SK-N-SH (cell line): ENCODE results near the gene VAMP8. TPM values are rescaled to one million over a fixed set of nuclear protein-coding genes. Genes with fewer than 3 reads are reported as not detected.

Source experiments
- CTCF ChIA-PET: fragments of 300-600, 350-600 bp; formaldehyde crosslinking; extraction: SDS; loops from one replicate; lab custom pipeline; 2021; lab: Yijun Ruan, JAX
- POLR2A ChIA-PET: fragments of 350-600 bp; sonication (Branson Sonifier 250); formaldehyde crosslinking; extraction: SDS; loops from one replicate; lab custom pipeline; 2020; ENCODE audit warnings: antibody characterized with exemption, inconsistent platforms; lab: Yijun Ruan, JAX
- DNase-seq: peaks from one replicate; pipeline ENCODE4 v3.0.0; 2012
- H2AFZ ChIP-seq: fragments of 200-600 bp; sonication (generic); 2 replicates; pipeline ENCODE4 v1.8.1; 2016; ENCODE audit warnings: antibody characterized with exemption, mild to moderate bottlenecking, low read depth
- H3F3A ChIP-seq: fragments of 200-600 bp; sonication (generic); replicated peaks from 2 replicates; pipeline ENCODE3; 2016; ENCODE audit warnings: antibody characterized with exemption, mild to moderate bottlenecking; ENCODE audit not compliant: insufficient read depth
- H3K27ac ChIP-seq, 2 experiments: fragments of 200-500 bp in 1 of 2; fragments of 200-600 bp in 1 of 2; sonication (Bioruptor generic) in 1 of 2; sonication (generic), shearing (Covaris generic) in 1 of 2; 2 replicates each; pipeline versions ENCODE4 v1.5.1 to v1.6.1; 2014 to 2016; ENCODE audit warnings: low read depth in 2 of 2, inconsistent platforms in 1 of 2, low read length in 1 of 2, mild to moderate bottlenecking in 1 of 2, mixed read lengths in 1 of 2
- H3K27me3 ChIP-seq: fragments of 200-600 bp; sonication (generic), shearing (Covaris generic); 2 replicates; pipeline ENCODE4 v1.6.1; 2016; ENCODE audit warnings: mixed run types; ENCODE audit not compliant: insufficient read depth
- H3K36me3 ChIP-seq, 2 experiments: fragments of 200-500 bp in 1 of 2; fragments of 200-600 bp in 1 of 2; sonication (Bioruptor generic) in 1 of 2; sonication (generic) in 1 of 2; replicated peaks in 1 of 2; 2 replicates each; pipeline versions ENCODE3 to v1.5.1; 2014 to 2016; ENCODE audit warnings: low read length in 1 of 2, mild to moderate bottlenecking in 1 of 2; ENCODE audit not compliant: insufficient read depth in 2 of 2, control insufficient read depth in 1 of 2
- H3K4me1 ChIP-seq, 2 experiments: fragments of 200-500 bp in 1 of 2; fragments of 200-600 bp in 1 of 2; sonication (Bioruptor generic) in 1 of 2; sonication (generic), shearing (Covaris generic) in 1 of 2; 2 replicates each; pipeline versions ENCODE4 v1.5.1 to v1.6.1; 2014 to 2016; ENCODE audit warnings: low read depth in 1 of 2, low read length in 1 of 2, mixed run types in 1 of 2; ENCODE audit not compliant: insufficient read depth in 2 of 2, control insufficient read depth in 1 of 2
- H3K4me2 ChIP-seq: fragments of 200-600 bp; sonication (generic), shearing (Covaris generic); 2 replicates; pipeline ENCODE4 v1.6.1; 2017; ENCODE audit warnings: mixed run types
- H3K4me3 ChIP-seq, 2 experiments: fragments of 200-500 bp in 1 of 2; fragments of 200-600 bp in 1 of 2; sonication (Bioruptor generic) in 1 of 2; sonication (generic), shearing (Covaris generic) in 1 of 2; 2 replicates each; pipeline versions ENCODE4 v1.5.1 to v1.8.1; 2014 to 2016; ENCODE audit warnings: low read depth in 2 of 2, inconsistent platforms in 1 of 2, low read length in 1 of 2, mild to moderate bottlenecking in 1 of 2, mixed read lengths in 1 of 2, moderate library complexity in 1 of 2
- H3K79me2 ChIP-seq: fragments of 200-600 bp; sonication (generic); 2 replicates; pipeline ENCODE4 v1.8.1; 2017; ENCODE audit warnings: mild to moderate bottlenecking; ENCODE audit not compliant: insufficient read depth
- H3K9ac ChIP-seq: fragments of 200-600 bp; sonication (generic); 2 replicates; pipeline ENCODE4 v1.6.1; 2017; ENCODE audit warnings: mixed run types
- H3K9me2 ChIP-seq: fragments of 200-600 bp; sonication (generic); 2 replicates; pipeline ENCODE4 v1.6.1; 2017; ENCODE audit warnings: mixed run types
- H3K9me3 ChIP-seq: fragments of 200-600 bp; sonication (generic); 2 replicates; pipeline ENCODE4 v1.6.1; 2017; ENCODE audit warnings: mixed run types, mild to moderate bottlenecking, moderate library complexity
- H4K20me1 ChIP-seq: fragments of 200-600 bp; sonication (generic); 2 replicates; pipeline ENCODE4 v1.6.1; 2017; ENCODE audit warnings: mild to moderate bottlenecking, mixed run types; ENCODE audit not compliant: insufficient read depth
- EZH2phosphoT487 ChIP-seq: fragments of 200-600 bp; sonication (generic); IDR thresholded peaks from 2 replicates; pipeline ENCODE4 v1.6.1; 2017; ENCODE audit warnings: low read depth, mixed run types, mild to moderate bottlenecking, antibody characterized with exemption, moderate library complexity, borderline replicate concordance
- FOXM1 ChIP-seq: IDR thresholded peaks from 2 replicates; pipeline ENCODE4 v1.4.0; 2012; ENCODE audit warnings: low read depth, mild to moderate bottlenecking
- IRF3 ChIP-seq: fragments of 150-350 bp; IDR thresholded peaks from 2 replicates; pipeline ENCODE4 v1.6.1; 2016; ENCODE audit warnings: mild to moderate bottlenecking, low read depth, low read length
- MEF2A ChIP-seq: IDR thresholded peaks from 2 replicates; pipeline ENCODE4 v1.4.0; 2012; ENCODE audit warnings: low read depth, borderline replicate concordance
- NRF1 ChIP-seq: IDR thresholded peaks from 2 replicates; pipeline ENCODE4 v1.6.1; 2012; ENCODE audit warnings: low read depth, mild to moderate bottlenecking, low read length
- PBX3 ChIP-seq: IDR thresholded peaks from 2 replicates; pipeline ENCODE4; 2012
- REST ChIP-seq: IDR thresholded peaks from 2 replicates; pipeline ENCODE4 v1.6.1; 2012; ENCODE audit warnings: mild to moderate bottlenecking, low read depth, low read length, moderate library complexity
- SMC3 ChIP-seq: IDR thresholded peaks from 2 replicates; pipeline ENCODE4 v1.6.1; 2012; ENCODE audit warnings: low read depth, low read length, improper control_type of control experiment
- ZBTB33 ChIP-seq: IDR thresholded peaks from 2 replicates; pipeline ENCODE4 v1.4.0; 2012; ENCODE audit warnings: low read depth, borderline replicate concordance
- WGBS: methylation state at CpG from one replicate; pipeline ENCODE4 v1.1.6; 2017; ENCODE audit warnings: low lambda C conversion rate; 5-methylcytosine and 5-hydroxymethylcytosine counted together
- polyA plus RNA-seq, 3 experiments: library from polyadenylated mRNA; depleted of rRNA; stranded (reverse); fragments of >200 nt; gene quantifications; 2 replicates each; pipeline ENCODE4 v1.2.3, GENCODE V29; 2012

The VAMP8 gene
- polyA plus RNA-seq, 1 of the 3 experiments (the other 2 are of a cell fraction) = 0.72 TPM

- peak overlapping the region; percentile 96 for H3K4me2 ChIP-seq
- peak; percentile 31 for DNase-seq
- peak overlapping the region; percentile 81 for H3K9ac ChIP-seq
- peaks cover 65% of the 10 kb centered on the region for H3K79me2 ChIP-seq
- no peaks in the 10 kb centered on the region for H3K9me2 ChIP-seq
- peak overlapping the region; percentile 74 to 81; a peak in 3 of 4 replicates for H3K27ac ChIP-seq
- WGBS = 9% methylated on average over 22 of the region's 24 CpGs
- CTCF ChIA-PET = interaction anchor here (1.6 to 1.8 kb wide), 2 partner anchors 9 to 26 kb away, joined by 4 to 6 read pairs; partner anchors contain the start of gene TMEM150A
- H2AFZ ChIP-seq = peak overlapping the region; percentile 98; the same call in 1 of the 2 replicates
- H3K27me3 ChIP-seq = no peaks in the 10 kb centered on the region
- TF ChIP-seq NRF1 = no peak
- no peak for TF ChIP-seq FOXM1
- TF ChIP-seq REST = no peak
- TF ChIP-seq PBX3 = no peak
- no peak for TF ChIP-seq MEF2A
- TF ChIP-seq SMC3 = no peak
- TF ChIP-seq IRF3 = no peak
- no peak for TF ChIP-seq EZH2phosphoT487
- no peak for TF ChIP-seq ZBTB33
- H3F3A ChIP-seq = peaks cover 32% of the 10 kb centered on the region
- peaks cover under 1 to 8% of the 10 kb centered on the region in 2 experiments; a peak in 1 of 4 replicates for H3K4me1 ChIP-seq
- H3K9me3 ChIP-seq = no peaks in the 10 kb centered on the region
- POLR2A ChIA-PET = interaction anchor here (0.6 to 1.5 kb wide), 13 partner anchors 9 to 293 kb away, joined by 3 to 10 read pairs (median 3); partner anchors contain the start of genes ELMOD3, GGCX, RETSAT and RNF181
- H3K4me3 ChIP-seq = peak overlapping the region; percentile 79 to 93
- H3K36me3 ChIP-seq = peaks cover 21 to 29% of the 10 kb centered on the region in 2 experiments
- no peaks in the 10 kb centered on the region for H4K20me1 ChIP-seq
Measured at GRCh38 chr2:85611217-85611704, 33.9 kb downstream of the VAMP8 start.
